Panc1 (cell line): ENCODE measurements around the gene HNRNPF. TPM values are rescaled to one million over a fixed set of nuclear protein-coding genes. Genes with fewer than 3 reads are reported as not detected.
"Not testable (repeated sequence)": the region's sequence is repeated elsewhere in the genome, so short reads cannot be mapped to it uniquely, and the experiment has no call there.

Experiments used
- ATAC-seq: fragments of 200-7000 bp; cut with Tn5 transposase; 2 replicates; pipeline ENCODE4 v1.9.1; 2020; ENCODE audit warnings: mild to moderate bottlenecking, moderate library complexity
- BruUV-seq: library from RNA; stranded (reverse); fragments of 400-500 nt; replicated peaks from 2 replicates; lab custom pipeline; 2021; lab: Mats Ljungman, UMichigan
- CTCF ChIA-PET: fragments of 300-600 bp; sonication (Branson Sonifier 250); formaldehyde crosslinking; loops from one replicate; lab custom pipeline; 2022; ENCODE audit warnings: antibody characterized with exemption; lab: Charles Lee
- POLR2A ChIA-PET: fragments of 300-600 bp; sonication (Branson Sonifier 250); formaldehyde crosslinking; loops from one replicate; lab custom pipeline; 2022; ENCODE audit warnings: antibody characterized with exemption; lab: Charles Lee
- DNase-seq: peaks from one replicate; pipeline ENCODE4 v3.0.0-alpha.2; 2010; ENCODE audit warnings: low read depth, low spot score
- H3K27ac ChIP-seq: 2 replicates; pipeline ENCODE4 v1.5.1; 2011; ENCODE audit warnings: mild to moderate bottlenecking, low read length, inconsistent platforms
- H3K27me3 ChIP-seq: fragments of 200-500 bp; sonication (Bioruptor generic); 2 replicates; pipeline ENCODE4 v1.6.0; 2014; ENCODE audit warnings: low read length, inconsistent platforms; ENCODE audit not compliant: control insufficient read depth, insufficient read depth
- H3K36me3 ChIP-seq: fragments of 200-500 bp; sonication (Bioruptor generic); 2 replicates; pipeline ENCODE4 v1.5.1; 2014; ENCODE audit warnings: inconsistent platforms, mild to moderate bottlenecking, low read length, moderate library complexity; ENCODE audit not compliant: control insufficient read depth, insufficient read depth
- H3K4me1 ChIP-seq: 2 replicates; pipeline ENCODE4 v1.5.1; 2011; ENCODE audit warnings: inconsistent platforms, mild to moderate bottlenecking, low read length, moderate library complexity; ENCODE audit not compliant: control insufficient read depth, insufficient read depth
- H3K4me3 ChIP-seq, 2 experiments: 2 replicates each; pipeline ENCODE4 v1.5.1; 2011 to 2012; ENCODE audit warnings: low read depth in 2 of 2, low read length in 2 of 2, mild to moderate bottlenecking in 2 of 2, inconsistent platforms in 1 of 2, moderate library complexity in 1 of 2
- H3K9me3 ChIP-seq: fragments of 200-500 bp; sonication (Bioruptor generic); 2 replicates; pipeline ENCODE4 v1.5.1; 2014; ENCODE audit warnings: low read depth, mild to moderate bottlenecking, inconsistent platforms, low read length, moderate library complexity; ENCODE audit not compliant: control insufficient read depth, insufficient read depth
- CTCF ChIP-seq: fragments of 450-650 bp; IDR thresholded peaks from 2 replicates; pipeline ENCODE4 v1.5.1; 2017; ENCODE audit warnings: mild to moderate bottlenecking
- POLR2AphosphoS5 ChIP-seq: IDR thresholded peaks from 2 replicates; pipeline ENCODE4 v1.6.1; 2012; ENCODE audit warnings: mild to moderate bottlenecking, low read depth, low read length, moderate library complexity
- REST ChIP-seq, 2 experiments: IDR thresholded peaks; 2 replicates each; pipeline ENCODE4 v1.6.1; 2011 to 2012; ENCODE audit warnings: low read depth in 2 of 2, control low read depth in 1 of 2, low read length in 1 of 2, mild to moderate bottlenecking in 1 of 2, moderate library complexity in 1 of 2; ENCODE audit not compliant: insufficient read depth in 1 of 2
- SIN3A ChIP-seq: IDR thresholded peaks from 2 replicates; pipeline ENCODE4 v1.6.1; 2012; ENCODE audit warnings: low read depth, mild to moderate bottlenecking, low read length, moderate library complexity, borderline replicate concordance; ENCODE audit not compliant: insufficient read depth
- TCF7L2 ChIP-seq: IDR thresholded peaks from 2 replicates; pipeline ENCODE4 v1.6.1; 2011; ENCODE audit warnings: mild to moderate bottlenecking, low read depth, low read length, inconsistent platforms
- in situ Hi-C: cut with HindIII; loops from 2 replicates; pipeline ENCODE4 v1.10.0; 2016; ENCODE audit warnings: low sequenced_read_pairs, low pct_unique_long_range_greater_than_20kb
- intact Hi-C: fragments of 100-400 bp; cut with micrococcal nuclease; formaldehyde crosslinking; loops from one replicate; pipeline ENCODE4 v1.10.0; 2022; ENCODE audit not compliant: unreplicated experiment
- total RNA-seq: library from RNA; stranded (reverse); gene quantifications from one replicate; pipeline ENCODE4 v1.2.1, GENCODE V29; 2021; ENCODE audit not compliant: unreplicated experiment

Gene HNRNPF
- total RNA-seq, 1 experiment from 2014 or later: 466 TPM

- POLR2A ChIA-PET, intact Hi-C loops, BruUV-seq: not testable (repeated sequence)
Measured at GRCh38 chr10:43454025-43454424, 45.0 kb upstream of the HNRNPF start.

GRCh38 chr10:43453266-43453831 lies 44.4 kb upstream of the HNRNPF start:
- CTCF ChIA-PET: no interaction called here
- no peak overlapping the region for H3K4me3 ChIP-seq
- no TSS peak for BruUV-seq
- in situ Hi-C loops: no loop called here
- H3K4me1 ChIP-seq: peaks cover 19% of the 10 kb centered on the region
- H3K27me3 ChIP-seq: no peaks in the 10 kb centered on the region
- POLR2A ChIA-PET: no interaction called here
- H3K27ac ChIP-seq: peak overlapping the region; percentile 14; the same call in 1 of the 2 replicates
- no peak for DNase-seq
- intact Hi-C loops: no loop called here
- TF ChIP-seq POLR2AphosphoS5 (no peak), TCF7L2 (no peak), CTCF (no peak), SIN3A (no peak), REST (IDR thresholded peaks at IDR 0.05; ENCODE audit: insufficient read depth in 1 of 2, low read depth in 2 of 2, low read length in 1 of 2) (no peak)
- ATAC-seq: no peak
- no peaks in the 10 kb centered on the region for H3K36me3 ChIP-seq
- H3K9me3 ChIP-seq: no peaks in the 10 kb centered on the region

More at GRCh38 chr10:43454025-43454424, 45.0 kb upstream of the HNRNPF start:
- in situ Hi-C loops, H3K27me3 ChIP-seq, DNase-seq, H3K36me3 ChIP-seq, ATAC-seq, CTCF ChIA-PET, H3K9me3 ChIP-seq: not testable (repeated sequence)
- Histone ChIP-seq H3K4me3 (peak overlapping the region in 1 of 2 experiments; percentile 53; a peak in 1 of 4 replicates), H3K27ac (peak overlapping the region; percentile 88), H3K4me1 (peaks cover 19% of the 10 kb centered on the region)

GRCh38 chr10:43452356-43452914 lies 43.4 kb upstream of the HNRNPF start:
- no peak for ATAC-seq
- intact Hi-C loops: no loop called here
- Histone ChIP-seq H3K36me3 (no peaks in the 10 kb centered on the region), H3K4me3 (no peak overlapping the region), H3K9me3 (no peaks in the 10 kb centered on the region), H3K27ac (no peak overlapping the region; the same call in 1 of the 2 replicates), H3K27me3 (no peaks in the 10 kb centered on the region), H3K4me1 (peaks cover 19% of the 10 kb centered on the region)
- in situ Hi-C loops: no loop called here
- DNase-seq: no peak
- no TSS peak for BruUV-seq
- no peak for TF ChIP-seq CTCF
- no peak for TF ChIP-seq SIN3A
- no peak for TF ChIP-seq TCF7L2
- no peak for TF ChIP-seq REST (IDR thresholded peaks at IDR 0.05; ENCODE audit: insufficient read depth in 1 of 2, low read depth in 2 of 2, low read length in 1 of 2)
- TF ChIP-seq POLR2AphosphoS5: no peak
- ChIA-PET CTCF (no interaction called here), POLR2A (no interaction called here)
